Measurements from ENCODE around the gene VPS29. TPM values are rescaled to one million over a fixed set of nuclear protein-coding genes. Genes with fewer than 3 reads are reported as not detected.
"Not testable (repeated sequence)": the region's sequence is repeated elsewhere in the genome, so short reads cannot be mapped to it uniquely, and the experiment has no call there.

Gene VPS29
- total and polyA plus RNA-seq, 5 donors from 2014 or later = 102 to 239 (median 208) TPM

GRCh38 chr12:110518014-110518413, 16.1 kb upstream of the VPS29 start:
- not testable (repeated sequence) for H3K27ac Mint-ChIP-seq; H3K27me3 Mint-ChIP-seq; H3K27ac ChIP-seq (ENCODE audit: insufficient read depth, low read length, poor library complexity, severe bottlenecking); H3K36me3 ChIP-seq (ENCODE audit: control insufficient read depth, insufficient read depth, low read length); H3K4me3 Mint-ChIP-seq; H3K4me3 ChIP-seq (ENCODE audit: low read depth, low read length); H3K36me3 Mint-ChIP-seq; ATAC-seq (ENCODE audit: low read depth in 2 of 2); DNase-seq; H3K27me3 ChIP-seq (ENCODE audit: control insufficient read depth, insufficient read depth, low read length); H3K9me3 ChIP-seq (ENCODE audit: control insufficient read depth in 2 of 2, low read length in 2 of 2); H3K9me3 Mint-ChIP-seq
- peaks cover 2 to 16% (median 12%) of the 10 kb centered on the region in 4 donors for H3K4me1 Mint-ChIP-seq
- peaks cover 12% of the 10 kb centered on the region for H3K4me1 ChIP-seq (ENCODE audit: control insufficient read depth, insufficient read depth, low read length, poor library complexity, severe bottlenecking)

- H3K27me3 Mint-ChIP-seq = no peaks in the 10 kb centered on the region
- ATAC-seq (ENCODE audit: low read depth in 2 of 2) (no peak), DNase-seq (no peak)
- H3K4me3 Mint-ChIP-seq = no peak overlapping the region
- Histone ChIP-seq H3K27ac (ENCODE audit: insufficient read depth, low read length, poor library complexity, severe bottlenecking) (no peak overlapping the region), H3K36me3 (ENCODE audit: control insufficient read depth, insufficient read depth, low read length) (no peaks in the 10 kb centered on the region), H3K4me3 (ENCODE audit: low read depth, low read length) (no peak overlapping the region), H3K4me1 (ENCODE audit: control insufficient read depth, insufficient read depth, low read length, poor library complexity, severe bottlenecking) (peaks cover 8% of the 10 kb centered on the region), H3K27me3 (ENCODE audit: control insufficient read depth, insufficient read depth, low read length) (no peaks in the 10 kb centered on the region), H3K9me3 (ENCODE audit: control insufficient read depth in 2 of 2, low read length in 2 of 2) (no peaks in the 10 kb centered on the region)
- no peak overlapping the region for H3K27ac Mint-ChIP-seq
- H3K9me3 Mint-ChIP-seq = no peaks in the 10 kb centered on the region
- no peaks in the 10 kb centered on the region for H3K36me3 Mint-ChIP-seq
- peaks cover 2 to 13% (median 9%) of the 10 kb centered on the region in 4 donors for H3K4me1 Mint-ChIP-seq
These were observed 15.1 kb upstream of the VPS29 start for GRCh38 chr12:110516995-110517394.

GRCh38 chr12:110514363-110514762, 12.5 kb upstream of the VPS29 start:
- no peak overlapping the region for H3K27ac ChIP-seq (ENCODE audit: insufficient read depth, low read length, poor library complexity, severe bottlenecking)
- H3K27me3 ChIP-seq (ENCODE audit: control insufficient read depth, insufficient read depth, low read length) = peaks cover 3% of the 10 kb centered on the region
- Mint-ChIP-seq H3K27me3 (peaks cover 4% of the 10 kb centered on the region), H3K27ac (peak overlapping the region in 1 of 3 donors; percentile 35), H3K4me3 (no peak overlapping the region), H3K36me3 (no peaks in the 10 kb centered on the region), H3K9me3 (no peaks in the 10 kb centered on the region), H3K4me1 (peaks cover 0 to 11% (median 2%) of the 10 kb centered on the region in 4 donors)
- H3K4me3 ChIP-seq (ENCODE audit: low read depth, low read length) = no peak overlapping the region
- no peaks in the 10 kb centered on the region for H3K9me3 ChIP-seq (ENCODE audit: control insufficient read depth in 2 of 2, low read length in 2 of 2)
- no peak for DNase-seq
- no peaks in the 10 kb centered on the region for H3K36me3 ChIP-seq (ENCODE audit: control insufficient read depth, insufficient read depth, low read length)
- ATAC-seq (ENCODE audit: low read depth in 2 of 2) = no peak
- no peaks in the 10 kb centered on the region for H3K4me1 ChIP-seq (ENCODE audit: control insufficient read depth, insufficient read depth, low read length, poor library complexity, severe bottlenecking)

- no peaks in the 10 kb centered on the region for H3K9me3 Mint-ChIP-seq
- H3K9me3 ChIP-seq (ENCODE audit: control insufficient read depth in 2 of 2, low read length in 2 of 2) = no peaks in the 10 kb centered on the region
These were observed 11.9 kb upstream of the VPS29 start for GRCh38 chr12:110513842-110514241.

GRCh38 chr12:110508071-110508586, 6.2 kb upstream of the VPS29 start:
- Histone ChIP-seq H3K36me3 (ENCODE audit: control insufficient read depth, insufficient read depth, low read length) (no peaks in the 10 kb centered on the region), H3K4me3 (ENCODE audit: low read depth, low read length) (no peak overlapping the region), H3K4me1 (ENCODE audit: control insufficient read depth, insufficient read depth, low read length, poor library complexity, severe bottlenecking) (no peaks in the 10 kb centered on the region), H3K9me3 (ENCODE audit: control insufficient read depth in 2 of 2, low read length in 2 of 2) (no peaks in the 10 kb centered on the region), H3K27ac (ENCODE audit: insufficient read depth, low read length, poor library complexity, severe bottlenecking) (no peak overlapping the region), H3K27me3 (ENCODE audit: control insufficient read depth, insufficient read depth, low read length) (peaks cover 3% of the 10 kb centered on the region)
- peaks cover 4% of the 10 kb centered on the region for H3K27me3 Mint-ChIP-seq
- no peaks in the 10 kb centered on the region for H3K36me3 Mint-ChIP-seq
- no peak overlapping the region for H3K4me3 Mint-ChIP-seq
- ATAC-seq (ENCODE audit: low read depth in 2 of 2) (no peak), DNase-seq (no peak)
- no peak overlapping the region for H3K27ac Mint-ChIP-seq
- H3K9me3 Mint-ChIP-seq = no peaks in the 10 kb centered on the region
- H3K4me1 Mint-ChIP-seq = peaks cover 0 to 6% (median 1%) of the 10 kb centered on the region in 4 donors

More at GRCh38 chr12:110513842-110514241, 11.9 kb upstream of the VPS29 start:
- ATAC-seq (ENCODE audit: low read depth in 2 of 2) (no peak), DNase-seq (no peak)
- Histone ChIP-seq H3K27me3 (ENCODE audit: control insufficient read depth, insufficient read depth, low read length) (peaks cover 3% of the 10 kb centered on the region), H3K4me1 (ENCODE audit: control insufficient read depth, insufficient read depth, low read length, poor library complexity, severe bottlenecking) (no peaks in the 10 kb centered on the region), H3K4me3 (ENCODE audit: low read depth, low read length) (no peak overlapping the region), H3K27ac (ENCODE audit: insufficient read depth, low read length, poor library complexity, severe bottlenecking) (no peak overlapping the region), H3K36me3 (ENCODE audit: control insufficient read depth, insufficient read depth, low read length) (no peaks in the 10 kb centered on the region)
- Mint-ChIP-seq H3K4me1 (peaks cover 0 to 11% (median 2%) of the 10 kb centered on the region in 4 donors), H3K27ac (no peak overlapping the region), H3K4me3 (no peak overlapping the region), H3K36me3 (no peaks in the 10 kb centered on the region), H3K27me3 (peaks cover 4% of the 10 kb centered on the region)

- no peaks in the 10 kb centered on the region for H3K36me3 ChIP-seq (ENCODE audit: control insufficient read depth, insufficient read depth, low read length)
- peaks cover 10 to 24% (median 15%) of the 10 kb centered on the region in 4 donors for H3K4me1 Mint-ChIP-seq
- H3K9me3 Mint-ChIP-seq = no peaks in the 10 kb centered on the region
- DNase-seq (no peak), ATAC-seq (ENCODE audit: low read depth in 2 of 2) (no peak)
- H3K4me1 ChIP-seq (ENCODE audit: control insufficient read depth, insufficient read depth, low read length, poor library complexity, severe bottlenecking) = peaks cover 13% of the 10 kb centered on the region
- no peak overlapping the region for H3K27ac Mint-ChIP-seq
- no peak overlapping the region for H3K27ac ChIP-seq (ENCODE audit: insufficient read depth, low read length, poor library complexity, severe bottlenecking)
- H3K27me3 ChIP-seq (ENCODE audit: control insufficient read depth, insufficient read depth, low read length) = no peaks in the 10 kb centered on the region
- no peak overlapping the region for H3K4me3 Mint-ChIP-seq
- H3K4me3 ChIP-seq (ENCODE audit: low read depth, low read length) = no peak overlapping the region
- H3K36me3 Mint-ChIP-seq = no peaks in the 10 kb centered on the region
- no peaks in the 10 kb centered on the region for H3K9me3 ChIP-seq (ENCODE audit: control insufficient read depth in 2 of 2, low read length in 2 of 2)
- H3K27me3 Mint-ChIP-seq = peaks cover 7% of the 10 kb centered on the region
These were observed 3.4 kb upstream of the VPS29 start for GRCh38 chr12:110505332-110505731.

GRCh38 chr12:110503432-110503831, 1.5 kb upstream of the VPS29 start:
- Histone ChIP-seq H3K27me3 (ENCODE audit: control insufficient read depth, insufficient read depth, low read length) (no peaks in the 10 kb centered on the region), H3K27ac (ENCODE audit: insufficient read depth, low read length, poor library complexity, severe bottlenecking) (no peak overlapping the region), H3K4me1 (ENCODE audit: control insufficient read depth, insufficient read depth, low read length, poor library complexity, severe bottlenecking) (peaks cover 26% of the 10 kb centered on the region), H3K4me3 (ENCODE audit: low read depth, low read length) (no peak overlapping the region), H3K9me3 (ENCODE audit: control insufficient read depth in 2 of 2, low read length in 2 of 2) (no peaks in the 10 kb centered on the region), H3K36me3 (ENCODE audit: control insufficient read depth, insufficient read depth, low read length) (no peaks in the 10 kb centered on the region)
- peaks cover 19 to 40% (median 27%) of the 10 kb centered on the region in 4 donors for H3K4me1 Mint-ChIP-seq
- H3K27me3 Mint-ChIP-seq = peaks cover 7% of the 10 kb centered on the region
- no peak for DNase-seq
- H3K9me3 Mint-ChIP-seq = no peaks in the 10 kb centered on the region
- peak overlapping the region in 3 of 4 donors; percentile 44 to 93 (median 80) for H3K4me3 Mint-ChIP-seq
- peak overlapping the region in 2 of 3 donors; percentile 36 to 83 for H3K27ac Mint-ChIP-seq
- peaks cover 6% of the 10 kb centered on the region for H3K36me3 Mint-ChIP-seq
- no peak for ATAC-seq (ENCODE audit: low read depth in 2 of 2)

GRCh38 chr12:110501399-110501751, 536 bp downstream of the VPS29 start:
- ATAC-seq (ENCODE audit: low read depth in 2 of 2) = no peak
- peak overlapping the region; percentile 93 to 99 (median 97) for H3K4me3 Mint-ChIP-seq
- H3K27ac Mint-ChIP-seq = peak overlapping the region; percentile 95 to 99 (median 99)
- no peaks in the 10 kb centered on the region for H3K9me3 ChIP-seq (ENCODE audit: control insufficient read depth in 2 of 2, low read length in 2 of 2)
- peak overlapping the region; percentile 92 for H3K27ac ChIP-seq (ENCODE audit: insufficient read depth, low read length, poor library complexity, severe bottlenecking)
- H3K9me3 Mint-ChIP-seq = no peaks in the 10 kb centered on the region
- peaks cover 6% of the 10 kb centered on the region for H3K36me3 Mint-ChIP-seq
- H3K27me3 ChIP-seq (ENCODE audit: control insufficient read depth, insufficient read depth, low read length) = no peaks in the 10 kb centered on the region
- peaks cover 8% of the 10 kb centered on the region for H3K36me3 ChIP-seq (ENCODE audit: control insufficient read depth, insufficient read depth, low read length)
- peaks cover 26% of the 10 kb centered on the region for H3K4me1 ChIP-seq (ENCODE audit: control insufficient read depth, insufficient read depth, low read length, poor library complexity, severe bottlenecking)
- DNase-seq = peak in 1 of 3 donors; percentile 56
- peaks cover 19 to 47% (median 28%) of the 10 kb centered on the region in 4 donors for H3K4me1 Mint-ChIP-seq
- peak overlapping the region; percentile 95 for H3K4me3 ChIP-seq (ENCODE audit: low read depth, low read length)
- H3K27me3 Mint-ChIP-seq = peaks cover 7% of the 10 kb centered on the region

Measured in CD4-positive, CD25-positive, alpha-beta regulatory T cell (primary cell).